Esophagus muscularis mucosa (tissue), 4 donors: Measurements from ENCODE around the gene VPS35.

Source experiments
- CTCF ChIP-seq, 3 experiments: fragments of 200-600 bp in 2 of 3; fragments of 450-650 bp in 1 of 3; sonication (generic) in 2 of 3; IDR thresholded peaks; one replicate each; pipeline ENCODE4 v1.5.1; 2017 to 2019; ENCODE audit warnings: antibody characterized with exemption in 3 of 3, mild to moderate bottlenecking in 2 of 3, moderate library complexity in 1 of 3
- EP300 ChIP-seq: sonication (generic); formaldehyde crosslinking; IDR thresholded peaks from one replicate; pipeline ENCODE4 v1.6.1; 2017; ENCODE audit warnings: antibody characterized with exemption
- POLR2A ChIP-seq: fragments of 450-650 bp; IDR thresholded peaks from one replicate; pipeline ENCODE4 v1.6.1; 2017; ENCODE audit warnings: antibody characterized with exemption, moderate library complexity, mild to moderate bottlenecking, low read depth
- POLR2AphosphoS5 ChIP-seq, 2 donors: sonication (generic); formaldehyde crosslinking; IDR thresholded peaks; one replicate each; pipeline ENCODE4 v1.6.1; 2017; ENCODE audit warnings: antibody characterized with exemption in 2 of 2

DNA sequence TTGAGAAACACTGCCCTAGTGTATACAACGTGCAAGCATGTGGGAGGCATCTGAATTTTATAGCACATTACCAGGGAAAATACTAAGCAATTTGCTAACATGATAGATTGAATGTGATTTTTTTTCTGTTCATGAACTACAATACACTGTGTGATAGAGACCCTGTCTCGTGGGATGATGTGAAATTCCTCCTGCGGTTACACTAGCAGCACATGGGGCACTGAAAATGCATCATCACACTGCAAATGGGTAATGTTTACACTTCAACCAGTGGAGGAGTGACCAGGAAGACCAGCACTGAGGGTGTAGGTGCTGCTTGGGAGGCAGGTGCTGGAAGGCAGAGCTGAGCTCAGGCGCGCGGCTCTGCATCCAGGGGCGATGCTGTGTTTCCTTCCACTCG, 29.2 kb upstream of the VPS35 start:
- TF ChIP-seq CTCF (IDR thresholded peaks at IDR 0.05) = no peak
- TF ChIP-seq POLR2A = no peak
- no peak for TF ChIP-seq POLR2AphosphoS5 (IDR thresholded peaks at IDR 0.05)
- TF ChIP-seq EP300 = no peak
